ENCODE results near the gene SPOCK3.

Gene SPOCK3

DNA sequence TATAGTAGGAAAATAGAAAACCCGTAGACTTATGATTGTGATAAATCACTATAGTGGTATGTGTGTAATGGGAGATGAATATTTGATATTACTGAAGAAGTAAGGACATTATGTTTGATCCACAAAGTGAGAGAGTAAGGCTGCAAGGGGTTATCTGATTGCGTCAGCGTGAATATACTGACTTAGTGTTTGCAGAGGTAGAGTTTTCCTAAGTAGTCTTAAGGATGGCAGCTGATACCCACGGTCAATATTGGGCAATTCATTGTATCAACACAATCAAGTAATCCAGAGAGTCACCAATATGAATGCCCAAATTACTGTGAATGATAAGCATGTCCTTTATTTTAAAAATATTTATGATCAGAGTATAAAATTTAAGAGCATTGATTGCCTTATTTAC lies 83.7 kb downstream of the SPOCK3 start:
- Histone ChIP-seq H3K27me3 (ENCODE audit: insufficient read depth, poor library complexity, severe bottlenecking) (no peaks in the 10 kb centered on the region), H3K27ac (ENCODE audit: poor library complexity, severe bottlenecking) (no peak overlapping the region), H3K36me3 (ENCODE audit: low read depth) (no peaks in the 10 kb centered on the region), H3K4me3 (ENCODE audit: severe bottlenecking) (no peak overlapping the region), H3K9me3 (ENCODE audit: severe bottlenecking) (no peaks in the 10 kb centered on the region), H3K4me1 (ENCODE audit: insufficient read depth, poor library complexity, severe bottlenecking) (no peaks in the 10 kb centered on the region)
- TF ChIP-seq, protein P1, sequence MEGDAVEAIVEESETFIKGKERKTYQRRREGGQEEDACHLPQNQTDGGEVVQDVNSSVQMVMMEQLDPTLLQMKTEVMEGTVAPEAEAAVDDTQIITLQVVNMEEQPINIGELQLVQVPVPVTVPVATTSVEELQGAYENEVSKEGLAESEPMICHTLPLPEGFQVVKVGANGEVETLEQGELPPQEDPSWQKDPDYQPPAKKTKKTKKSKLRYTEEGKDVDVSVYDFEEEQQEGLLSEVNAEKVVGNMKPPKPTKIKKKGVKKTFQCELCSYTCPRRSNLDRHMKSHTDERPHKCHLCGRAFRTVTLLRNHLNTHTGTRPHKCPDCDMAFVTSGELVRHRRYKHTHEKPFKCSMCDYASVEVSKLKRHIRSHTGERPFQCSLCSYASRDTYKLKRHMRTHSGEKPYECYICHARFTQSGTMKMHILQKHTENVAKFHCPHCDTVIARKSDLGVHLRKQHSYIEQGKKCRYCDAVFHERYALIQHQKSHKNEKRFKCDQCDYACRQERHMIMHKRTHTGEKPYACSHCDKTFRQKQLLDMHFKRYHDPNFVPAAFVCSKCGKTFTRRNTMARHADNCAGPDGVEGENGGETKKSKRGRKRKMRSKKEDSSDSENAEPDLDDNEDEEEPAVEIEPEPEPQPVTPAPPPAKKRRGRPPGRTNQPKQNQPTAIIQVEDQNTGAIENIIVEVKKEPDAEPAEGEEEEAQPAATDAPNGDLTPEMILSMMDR (IDR thresholded peaks at IDR 0.05; ENCODE audit: poor library complexity, severe bottlenecking) = no peak
- ATAC-seq (ENCODE audit: low read depth) (no peak), DNase-seq (ENCODE audit: low spot score) (no peak)

DNA sequence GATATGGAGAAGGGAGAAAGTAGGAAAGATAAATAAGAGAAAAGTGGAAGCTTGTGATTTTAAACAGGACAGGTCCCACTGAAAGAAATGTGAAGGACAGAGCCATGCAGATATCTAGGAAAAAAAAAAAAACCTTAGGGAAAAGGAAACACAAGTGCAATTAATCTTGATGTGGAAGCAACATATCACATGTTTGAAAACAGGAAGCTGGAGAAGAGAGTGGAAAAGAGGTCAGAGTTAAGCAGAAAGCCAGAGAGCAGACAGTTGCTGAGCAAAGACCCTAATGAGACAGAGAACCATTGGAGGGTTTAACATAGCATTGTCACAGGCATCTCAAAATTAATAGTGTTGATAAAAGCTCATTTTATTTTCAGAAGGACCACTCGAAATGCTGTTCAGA lies 89.7 kb downstream of the SPOCK3 start:
- ATAC-seq (ENCODE audit: low read depth) = no peak
- Histone ChIP-seq H3K9me3 (ENCODE audit: severe bottlenecking) (no peaks in the 10 kb centered on the region), H3K27ac (ENCODE audit: poor library complexity, severe bottlenecking) (no peak overlapping the region), H3K4me3 (ENCODE audit: severe bottlenecking) (no peak overlapping the region), H3K4me1 (ENCODE audit: insufficient read depth, poor library complexity, severe bottlenecking) (no peaks in the 10 kb centered on the region), H3K27me3 (ENCODE audit: insufficient read depth, poor library complexity, severe bottlenecking) (no peaks in the 10 kb centered on the region), H3K36me3 (ENCODE audit: low read depth) (no peaks in the 10 kb centered on the region)
- TF ChIP-seq, protein P1 (IDR thresholded peaks at IDR 0.05; ENCODE audit: poor library complexity, severe bottlenecking) = no peak
- DNase-seq (ENCODE audit: low spot score) = no peak

- no peaks in the 10 kb centered on the region for H3K27me3 ChIP-seq (ENCODE audit: insufficient read depth, poor library complexity, severe bottlenecking)
- TF ChIP-seq, protein P1 (IDR thresholded peaks at IDR 0.05; ENCODE audit: poor library complexity, severe bottlenecking) = no peak
- H3K9me3 ChIP-seq (ENCODE audit: severe bottlenecking) = no peaks in the 10 kb centered on the region
- no peaks in the 10 kb centered on the region for H3K36me3 ChIP-seq (ENCODE audit: low read depth)
- DNase-seq (ENCODE audit: low spot score) (no peak), ATAC-seq (ENCODE audit: low read depth) (no peak)
- H3K4me3 ChIP-seq (ENCODE audit: severe bottlenecking) = no peak overlapping the region
- no peaks in the 10 kb centered on the region for H3K4me1 ChIP-seq (ENCODE audit: insufficient read depth, poor library complexity, severe bottlenecking)
- no peak overlapping the region for H3K27ac ChIP-seq (ENCODE audit: poor library complexity, severe bottlenecking)
Measured at GRCh38 chr4:167143018-167143417, 91.3 kb downstream of the SPOCK3 start.

- Histone ChIP-seq H3K4me3 (ENCODE audit: severe bottlenecking) (no peak overlapping the region), H3K27ac (ENCODE audit: poor library complexity, severe bottlenecking) (no peak overlapping the region), H3K36me3 (ENCODE audit: low read depth) (no peaks in the 10 kb centered on the region), H3K9me3 (ENCODE audit: severe bottlenecking) (no peaks in the 10 kb centered on the region), H3K4me1 (ENCODE audit: insufficient read depth, poor library complexity, severe bottlenecking) (no peaks in the 10 kb centered on the region), H3K27me3 (ENCODE audit: insufficient read depth, poor library complexity, severe bottlenecking) (no peaks in the 10 kb centered on the region)
- TF ChIP-seq, protein P1 (IDR thresholded peaks at IDR 0.05; ENCODE audit: poor library complexity, severe bottlenecking) = no peak
- DNase-seq (ENCODE audit: low spot score) (no peak), ATAC-seq (ENCODE audit: low read depth) (no peak)
Measured at GRCh38 chr4:167136270-167136669, 98.0 kb downstream of the SPOCK3 start.

DNA sequence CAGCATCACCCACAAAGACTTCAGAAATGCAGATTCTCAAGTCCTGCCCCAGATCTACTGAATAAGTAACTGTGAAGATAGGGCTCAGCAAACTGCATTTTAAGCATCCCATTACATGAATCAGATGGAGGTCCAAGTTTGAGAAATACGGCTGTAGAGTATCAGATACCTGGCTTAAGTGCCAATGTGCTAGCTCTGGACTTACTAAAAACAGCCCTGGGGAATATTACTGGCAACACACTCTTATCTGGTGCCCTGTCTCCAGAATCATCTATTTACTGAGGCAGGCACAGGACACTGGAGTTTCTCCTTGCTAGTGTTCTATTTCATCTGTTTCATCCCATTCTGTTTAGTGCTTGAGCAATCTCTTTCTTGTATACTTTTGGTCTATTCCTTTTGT lies 105.1 kb downstream of the SPOCK3 start:
- Histone ChIP-seq H3K36me3 (ENCODE audit: low read depth) (no peaks in the 10 kb centered on the region), H3K27ac (ENCODE audit: poor library complexity, severe bottlenecking) (no peak overlapping the region), H3K4me3 (ENCODE audit: severe bottlenecking) (no peak overlapping the region), H3K9me3 (ENCODE audit: severe bottlenecking) (no peaks in the 10 kb centered on the region), H3K27me3 (ENCODE audit: insufficient read depth, poor library complexity, severe bottlenecking) (no peaks in the 10 kb centered on the region), H3K4me1 (ENCODE audit: insufficient read depth, poor library complexity, severe bottlenecking) (no peaks in the 10 kb centered on the region)
- TF ChIP-seq, protein P1 (IDR thresholded peaks at IDR 0.05; ENCODE audit: poor library complexity, severe bottlenecking) = no peak
- no peak for DNase-seq (ENCODE audit: low spot score)
- ATAC-seq (ENCODE audit: low read depth) = no peak
